Dedifferentiated amniotic fluid mesenchymal stem cell (primary cell): Measurements from ENCODE around the gene PIM1.

Experiments used
- DNase-seq: peaks from one replicate; pipeline ENCODE4 v3.0.0-alpha.2; 2016; ENCODE audit errors: extremely low spot score

The PIM1 gene

GRCh38 chr6:37222125-37222967 lies 52.4 kb downstream of the PIM1 start:
- peak; percentile 33 for DNase-seq

- DNase-seq = no peak
These were observed 53.0 kb downstream of the PIM1 start for GRCh38 chr6:37222992-37223391.
